ENCODE data around the gene FHIP1A.

Gene FHIP1A

GRCh38 chr4:151418385-151418784, 9.4 kb downstream of the FHIP1A start:
- DNase-seq, result no peak

- DNase-seq, result no peak
These were observed 9.9 kb downstream of the FHIP1A start for GRCh38 chr4:151418856-151419255.

DNA sequence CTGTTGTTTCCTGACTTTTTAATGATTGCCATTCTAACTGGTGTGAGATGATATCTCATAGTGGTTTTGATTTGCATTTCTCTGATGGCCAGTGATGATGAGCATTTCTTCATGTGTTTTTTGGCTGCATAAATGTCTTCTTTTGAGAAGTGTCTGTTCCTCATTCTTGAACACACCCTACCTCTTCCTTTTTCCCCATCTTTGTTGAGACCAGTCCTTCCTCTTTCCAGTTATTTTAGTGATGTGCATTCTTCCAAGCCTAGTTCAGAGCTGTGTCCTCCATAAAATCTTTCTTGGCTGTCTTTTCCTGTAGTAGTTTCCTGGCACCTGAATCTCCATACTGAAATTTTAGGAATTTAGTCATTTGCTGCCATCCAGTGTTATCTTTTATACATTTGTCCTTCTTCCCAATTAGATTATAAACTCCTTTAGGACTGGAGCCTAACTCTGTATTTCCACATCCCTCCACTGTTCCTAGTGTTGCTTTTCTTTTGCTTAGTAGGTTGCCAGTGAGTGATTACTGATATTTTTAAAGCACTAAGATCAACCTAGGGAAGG, 11.4 kb downstream of the FHIP1A start:
- DNase-seq, result no peak

GRCh38 chr4:151422854-151423253, 13.9 kb downstream of the FHIP1A start:
- no peak for DNase-seq

DNA sequence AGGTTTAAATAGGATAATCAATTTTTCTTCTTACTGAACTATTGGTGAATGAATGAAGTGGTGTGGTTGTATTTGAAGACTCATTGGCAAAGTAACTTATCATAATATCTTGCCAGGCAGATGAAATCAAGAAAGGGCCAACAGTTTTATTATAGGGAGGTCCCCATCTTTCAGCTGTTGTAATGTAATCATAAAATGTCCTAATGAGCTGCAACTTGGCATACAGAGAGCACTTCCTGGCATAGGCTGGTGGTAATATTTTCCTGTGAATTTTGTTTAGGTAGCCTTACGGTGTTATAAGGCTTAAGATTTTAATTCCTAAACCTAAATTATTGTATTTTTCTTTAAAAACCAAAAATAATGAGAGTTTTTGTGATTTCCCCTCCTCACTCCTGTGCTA, 17.5 kb downstream of the FHIP1A start:
- no peak for DNase-seq

GRCh38 chr4:151427266-151427665, 18.3 kb downstream of the FHIP1A start:
- DNase-seq, result no peak

DNA sequence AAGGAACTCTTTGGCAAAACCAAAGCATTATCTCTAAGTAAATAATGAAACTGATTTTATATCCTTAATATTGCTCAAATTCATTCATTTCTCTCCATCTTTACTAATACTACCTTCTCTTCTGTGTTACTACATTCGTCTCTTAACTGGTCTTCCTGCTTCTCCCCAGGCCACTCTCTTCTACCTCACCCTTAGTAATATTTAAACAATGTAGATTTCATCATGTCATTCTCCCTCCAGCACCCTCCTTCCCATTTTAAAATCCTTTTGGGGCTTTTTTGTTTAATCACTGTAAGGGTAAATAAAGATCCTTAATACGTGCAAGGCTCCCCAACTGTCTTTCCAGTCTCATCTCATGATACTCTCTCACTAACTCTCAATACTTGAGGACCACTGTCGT, 19.4 kb downstream of the FHIP1A start:
- no peak for DNase-seq

DNA sequence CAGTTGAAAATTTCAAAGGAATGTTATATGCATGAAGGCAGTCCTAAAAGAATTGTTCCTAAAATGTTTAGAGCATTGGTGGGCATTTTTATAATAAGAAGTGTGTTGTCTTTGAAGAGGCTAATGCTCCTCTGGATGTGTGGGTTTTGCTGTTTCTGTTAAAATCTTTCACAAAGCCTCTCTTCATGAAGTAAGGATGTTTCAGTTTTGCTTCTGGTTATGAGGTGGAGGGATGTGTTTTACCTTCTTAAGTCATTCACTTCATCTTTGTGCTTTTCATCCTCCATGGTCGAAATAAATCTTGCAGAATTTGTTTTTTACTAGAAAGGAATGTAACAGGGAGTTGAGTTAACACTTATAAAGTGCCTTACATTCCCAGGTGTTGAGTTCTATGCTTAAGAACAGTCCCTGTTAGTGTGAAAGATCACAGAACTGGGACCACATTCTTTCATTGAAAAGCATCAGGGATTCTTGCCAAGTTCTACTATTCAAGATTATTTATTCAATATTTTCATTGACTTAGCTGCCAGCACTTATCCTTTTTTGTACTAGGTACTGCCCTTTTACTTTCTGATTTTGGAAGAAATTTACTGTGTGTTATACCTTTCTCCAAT, 21.1 kb downstream of the FHIP1A start:
- no peak for DNase-seq

- DNase-seq, result no peak
These were observed 21.9 kb downstream of the FHIP1A start for GRCh38 chr4:151430740-151431457.

DNA sequence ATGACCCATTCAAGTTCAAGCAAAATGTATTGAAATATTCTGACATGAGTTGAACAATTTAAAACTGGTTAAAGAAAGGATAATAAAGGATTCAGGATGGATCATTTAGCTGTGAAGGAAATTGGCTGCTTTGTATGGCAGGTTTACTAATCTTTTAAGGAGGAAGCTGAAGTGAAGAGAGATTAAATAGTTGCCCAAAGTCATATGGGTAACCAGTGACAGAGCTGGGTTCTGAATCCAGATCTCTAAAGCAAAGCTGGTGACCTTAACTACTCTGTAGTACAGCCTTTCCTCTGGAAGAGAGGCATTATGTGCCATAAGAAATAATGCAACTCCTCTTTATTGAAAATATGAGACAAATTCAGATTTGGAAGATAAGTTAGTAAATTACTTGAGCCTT, 22.8 kb downstream of the FHIP1A start:
- no peak for DNase-seq

DNA sequence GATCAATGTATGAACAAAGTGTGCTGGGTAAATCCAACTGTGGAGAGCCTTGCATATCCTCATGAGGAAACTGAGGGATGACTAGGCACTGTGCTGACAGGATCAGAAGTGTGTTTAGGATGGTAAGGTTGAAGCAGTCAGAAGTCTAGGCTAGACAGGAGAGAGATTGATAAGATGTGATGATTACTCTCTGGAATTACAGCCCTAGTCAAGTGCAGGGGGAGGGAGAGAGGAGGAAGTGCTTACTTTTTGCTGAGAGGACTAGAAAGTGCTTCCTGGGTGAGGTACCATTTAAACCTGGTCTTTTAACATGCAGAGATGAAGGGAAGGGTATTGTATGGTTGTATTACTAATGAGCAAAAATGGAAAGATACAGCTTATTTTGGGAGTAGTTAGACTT, 23.7 kb downstream of the FHIP1A start:
- no peak for DNase-seq

- no peak for DNase-seq
These were observed 25.3 kb downstream of the FHIP1A start for GRCh38 chr4:151434183-151434860.

DNA sequence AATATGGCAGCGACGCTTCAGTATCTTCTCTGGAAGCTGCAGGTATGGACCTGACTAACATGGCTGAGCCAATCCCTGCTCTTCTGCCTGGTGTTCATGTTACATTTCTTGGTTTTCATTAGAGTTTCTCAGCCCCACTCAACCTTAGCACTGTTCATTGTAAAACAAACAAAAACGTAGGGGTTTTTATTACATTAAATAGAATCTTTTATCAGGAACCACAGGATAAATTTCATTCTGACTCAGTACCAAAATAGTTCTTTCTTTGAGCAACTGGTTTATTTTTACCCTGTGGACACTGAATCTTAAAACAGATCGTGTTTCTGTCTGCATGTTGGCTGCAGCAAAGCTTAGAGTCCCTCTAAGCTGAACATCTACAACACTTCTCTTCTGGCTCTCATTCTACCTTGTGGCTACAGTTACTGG, 27.1 kb downstream of the FHIP1A start:
- DNase-seq, result no peak

DNA sequence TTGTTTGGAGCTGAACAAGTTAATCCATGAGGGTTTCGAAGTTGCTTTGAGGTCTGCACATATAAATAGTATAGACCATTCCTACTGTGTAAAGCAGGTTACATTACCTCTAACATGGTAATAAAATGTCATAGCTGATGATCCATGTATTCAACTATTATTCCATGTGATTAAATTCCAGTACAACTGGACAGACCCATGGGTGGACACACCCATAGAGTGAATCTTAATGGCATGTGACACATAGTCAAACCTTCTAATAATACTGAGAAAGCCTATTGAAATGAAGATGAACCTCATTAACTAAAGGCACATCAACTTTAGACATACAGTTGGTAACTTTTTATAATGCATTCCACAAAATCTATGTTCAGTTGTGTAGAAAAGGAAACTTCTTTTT, 28.5 kb downstream of the FHIP1A start:
- DNase-seq, result no peak

- DNase-seq, result no peak
These were observed 29.2 kb downstream of the FHIP1A start for GRCh38 chr4:151438154-151438553.

GRCh38 chr4:151439320-151439719, 30.3 kb downstream of the FHIP1A start:
- DNase-seq, result no peak

GRCh38 chr4:151442002-151442401, 33.0 kb downstream of the FHIP1A start:
- DNase-seq, result no peak

- no peak for DNase-seq
These were observed 34.3 kb downstream of the FHIP1A start for GRCh38 chr4:151443247-151443646.

DNA sequence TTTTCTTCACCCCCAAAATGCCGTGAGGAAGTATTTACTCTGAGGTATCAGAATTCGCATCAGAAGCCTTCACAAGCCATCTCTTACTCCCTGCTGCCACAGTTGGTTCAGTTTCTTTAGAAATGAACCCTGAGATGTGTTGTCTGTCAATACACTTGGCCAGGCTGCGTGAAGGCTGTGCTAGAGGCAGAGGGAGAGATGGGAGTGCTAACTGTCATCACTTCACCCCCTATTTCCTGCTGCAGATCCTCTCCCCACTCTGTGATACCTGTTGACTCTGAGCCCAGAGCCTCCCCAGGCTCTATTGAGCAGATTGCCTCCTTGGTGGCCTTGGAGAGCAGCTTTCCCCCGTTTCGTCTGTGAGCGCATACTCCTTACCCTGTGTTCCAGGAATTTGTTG, 34.8 kb downstream of the FHIP1A start:
- no peak for DNase-seq

GRCh38 chr4:151446208-151446607, 37.2 kb downstream of the FHIP1A start:
- DNase-seq, result no peak

- DNase-seq, result no peak
These were observed 45.5 kb downstream of the FHIP1A start for GRCh38 chr4:151454513-151454912.

DNA sequence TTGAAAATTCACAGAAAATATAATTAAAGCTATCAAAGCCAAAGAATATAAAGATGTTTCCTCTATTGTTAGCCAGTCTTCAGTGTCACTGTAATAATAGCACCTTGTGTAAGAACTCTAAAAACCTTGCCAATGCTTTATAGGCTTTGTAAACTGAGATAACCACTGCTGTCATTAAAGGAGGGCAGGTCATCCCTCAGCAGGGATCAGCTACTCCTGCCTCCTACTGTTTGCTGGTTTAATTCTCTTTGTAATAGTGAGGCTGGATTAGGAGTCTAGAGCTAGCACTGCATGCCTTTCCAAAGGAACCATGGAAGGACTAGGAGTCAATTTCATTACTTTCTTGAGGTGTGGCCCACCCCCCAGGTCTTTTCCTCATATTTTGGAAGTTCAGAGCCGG, 46.2 kb downstream of the FHIP1A start:
- DNase-seq, result no peak

DNA sequence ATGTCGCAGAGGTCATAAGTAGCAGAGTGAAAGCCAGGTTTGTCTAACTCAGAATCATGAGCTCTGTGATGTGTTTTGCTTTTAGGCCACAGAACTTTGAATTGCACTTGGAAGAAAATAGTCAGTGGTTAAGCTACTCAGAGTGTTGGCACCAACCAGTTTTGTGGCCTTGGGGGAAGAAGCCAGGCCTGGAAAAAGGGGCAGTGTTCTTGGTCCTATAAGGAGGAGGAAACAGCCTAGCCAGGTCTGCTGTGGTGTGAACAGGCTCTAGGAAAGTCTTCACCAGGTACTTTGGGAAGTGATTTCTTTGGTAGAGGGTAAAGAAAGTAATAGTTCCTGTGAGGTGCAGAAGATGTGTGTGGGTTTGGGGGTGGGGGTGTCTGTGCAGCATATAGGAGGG, 49.2 kb downstream of the FHIP1A start:
- no peak for DNase-seq

Measured in GDM1 (cell line).